Measurements from ENCODE around the gene ASIC1. TPM values are rescaled to one million over a fixed set of nuclear protein-coding genes. Genes with fewer than 3 reads are reported as not detected.

The ASIC1 gene
- total RNA-seq, 2 experiments from 2014 or later = 19.0 to 28.3 TPM

DNA sequence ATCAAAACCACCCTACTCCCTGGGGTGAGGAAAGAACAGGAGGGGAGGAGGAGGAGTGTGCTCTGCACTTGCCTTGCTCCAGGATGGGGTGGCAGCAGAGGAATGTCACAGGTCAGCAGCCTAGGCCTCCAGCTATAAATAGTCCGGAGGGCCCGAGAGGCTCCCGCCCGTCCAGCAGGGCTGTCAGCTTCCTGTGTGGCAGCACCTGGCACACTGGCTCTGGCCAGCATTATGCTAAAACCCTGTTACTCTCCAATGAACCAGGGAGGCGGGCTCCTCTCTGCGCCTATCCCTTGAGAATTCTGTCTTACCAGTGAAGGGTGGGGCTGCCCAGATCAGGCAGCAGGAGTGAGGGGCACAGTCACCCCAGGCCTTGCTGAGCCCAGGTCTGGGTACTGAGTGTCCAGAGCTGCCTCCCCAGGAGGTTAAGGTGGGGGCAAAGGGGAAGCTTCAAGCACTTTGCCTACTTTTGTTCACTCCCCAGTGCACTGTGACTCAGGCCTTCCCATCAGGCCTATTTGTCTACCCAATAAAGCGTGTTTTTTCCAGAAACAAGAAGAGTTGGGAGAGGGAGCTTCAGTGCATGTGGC is 53.5 kb downstream of the ASIC1 start:
- no peak for ATAC-seq
- Mint-ChIP-seq H3K36me3 (peaks cover 10% of the 10 kb centered on the region), H3K4me3 (peak overlapping the region; percentile 100), H3K9me3 (ENCODE audit: low read depth) (no peaks in the 10 kb centered on the region), H3K27me3 (no peaks in the 10 kb centered on the region), H3K4me1 (peaks cover 32% of the 10 kb centered on the region), H3K27ac (peak overlapping the region; percentile 99)
- DNase-seq = no peak
- CTCF ChIA-PET = interaction anchor here (0.9 to 6.1 kb wide), 49 partner anchors 9 to 874 kb away, joined by 3 to 58 read pairs (median 8); partner anchors contain the start of genes CERS5, GPD1, LARP4 and LIMA1

GRCh38 chr12:50111395-50111692 is 53.9 kb downstream of the ASIC1 start:
- CTCF ChIA-PET = interaction anchor here (0.7 to 6.1 kb wide), 59 partner anchors 10 to 1138 kb away, joined by 3 to 58 read pairs (median 6); partner anchors contain the start of genes CERS5, GPD1, LARP4 and LIMA1
- no peak for DNase-seq

DNA sequence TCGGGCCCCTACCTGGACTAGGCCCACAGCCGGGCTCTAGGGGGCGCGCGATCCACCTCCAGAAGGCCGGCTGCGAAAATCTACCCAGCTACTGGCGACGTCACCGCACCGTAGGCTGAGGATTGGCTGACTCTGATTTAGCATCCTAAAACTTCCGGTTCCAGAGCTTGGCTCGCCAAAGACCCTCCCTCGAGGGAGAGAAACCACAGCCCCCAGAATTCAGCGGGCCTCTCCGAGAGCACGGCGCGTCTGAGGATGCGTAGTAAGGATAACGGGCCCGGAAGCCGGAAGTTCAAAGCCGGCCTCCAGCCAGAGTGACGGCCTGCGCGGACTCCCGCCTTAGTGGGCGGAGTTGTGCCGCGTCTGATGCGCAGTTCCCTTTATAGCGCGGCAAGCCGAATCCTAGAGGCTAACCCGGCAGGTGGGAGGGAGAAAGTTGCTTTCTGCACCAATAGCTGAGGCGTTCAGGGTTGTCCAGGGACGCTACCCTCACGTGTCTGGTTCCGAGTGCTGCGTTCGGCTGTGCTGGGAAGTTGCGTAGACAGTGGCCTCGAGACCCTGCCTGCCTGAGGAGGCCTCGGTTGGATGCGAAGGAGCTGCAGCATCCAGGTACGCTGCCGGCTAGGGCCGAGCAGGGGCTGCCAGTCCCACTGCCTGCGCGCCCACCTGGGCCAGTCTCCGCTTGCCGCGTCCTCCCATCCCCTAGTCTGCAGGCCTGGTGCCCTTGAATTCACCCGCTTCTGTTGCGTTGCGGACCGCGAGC is 54.5 kb downstream of the ASIC1 start, which contains the start of gene COX14:
TSS of gene COX14 (plus strand) at position 544 of the 763 bp plus-strand sequence. CDS start 7,808 bp downstream, outside the sequence.
- H3K4me1 Mint-ChIP-seq = peaks cover 36% of the 10 kb centered on the region
- CTCF ChIA-PET = interaction anchor here (0.6 to 6.1 kb wide), 65 partner anchors 9 to 1138 kb away, joined by 3 to 58 read pairs (median 5); partner anchors contain the start of genes CERS5, GPD1, LARP4 and SMARCD1
- DNase-seq (peak; percentile 100), ATAC-seq (peak; percentile 90)
- no peaks in the 10 kb centered on the region for H3K9me3 Mint-ChIP-seq (ENCODE audit: low read depth)
- no peaks in the 10 kb centered on the region for H3K27me3 Mint-ChIP-seq
- H3K27ac Mint-ChIP-seq = peak within 1 kb of the TSS; percentile 99
- H3K4me3 Mint-ChIP-seq = peak within 1 kb of the TSS; percentile 100
- peaks cover 15% of the 10 kb centered on the region for H3K36me3 Mint-ChIP-seq

More at GRCh38 chr12:50111395-50111692, 53.9 kb downstream of the ASIC1 start:
- H3K9me3 Mint-ChIP-seq (ENCODE audit: low read depth) = no peaks in the 10 kb centered on the region
- H3K27me3 Mint-ChIP-seq = no peaks in the 10 kb centered on the region
- H3K4me3 Mint-ChIP-seq = peak overlapping the region; percentile 100
- H3K36me3 Mint-ChIP-seq = peaks cover 11% of the 10 kb centered on the region
- peak overlapping the region; percentile 99 for H3K27ac Mint-ChIP-seq
- peaks cover 34% of the 10 kb centered on the region for H3K4me1 Mint-ChIP-seq
- ATAC-seq = no peak

DNA sequence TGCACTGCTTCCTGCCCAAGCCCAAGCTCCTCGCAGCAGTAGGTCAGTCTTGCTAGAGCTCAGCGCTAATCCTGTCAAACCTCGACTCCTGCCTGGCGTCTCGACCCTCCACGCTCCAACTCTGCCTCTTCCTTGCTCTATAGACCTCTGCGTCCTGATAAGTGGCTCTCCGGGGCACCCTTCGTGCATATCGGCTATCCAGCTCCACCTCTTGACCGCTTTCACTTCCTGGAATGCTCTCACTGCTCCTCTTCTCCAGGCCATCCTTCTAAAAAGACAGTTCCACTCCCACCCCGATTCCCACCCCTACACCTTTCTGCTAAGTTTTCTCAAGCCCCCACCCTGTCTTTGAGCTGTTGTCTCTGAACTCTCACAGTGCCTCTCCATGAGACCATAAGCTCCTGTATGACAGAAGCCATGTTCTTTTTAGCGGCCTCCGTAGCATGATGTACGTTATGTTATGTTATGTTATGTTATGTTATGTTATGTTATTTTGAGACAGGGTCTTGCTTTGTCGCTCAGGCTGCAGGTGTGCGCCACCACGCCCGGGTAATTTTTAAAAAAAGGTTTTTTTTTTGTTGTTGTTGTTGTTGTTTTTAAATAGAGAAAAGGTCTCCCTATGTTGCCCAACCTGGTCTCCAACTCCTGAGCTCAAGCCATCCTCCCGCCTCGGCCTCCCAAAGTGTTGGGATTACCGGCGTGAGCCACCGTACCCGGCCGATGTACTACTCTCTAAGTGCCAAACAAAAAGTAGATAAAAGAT is 55.2 kb downstream of the ASIC1 start:
- peaks cover 19% of the 10 kb centered on the region for H3K36me3 Mint-ChIP-seq
- no peak for DNase-seq
- CTCF ChIA-PET = interaction anchor here (0.7 to 6.1 kb wide), 40 partner anchors 8 to 578 kb away, joined by 3 to 58 read pairs (median 8); partner anchors contain the start of genes CERS5, GPD1 and SMARCD1

GRCh38 chr12:50117057-50117622 is 59.7 kb downstream of the ASIC1 start:
- H3K4me3 Mint-ChIP-seq = no peak overlapping the region
- CTCF ChIA-PET = interaction anchor here (0.9 to 1.2 kb wide), 2 partner anchors 9 to 59 kb away, joined by 3 to 4 read pairs; no protein-coding TSS in a partner anchor
- no peaks in the 10 kb centered on the region for H3K27me3 Mint-ChIP-seq
- peaks cover 33% of the 10 kb centered on the region for H3K36me3 Mint-ChIP-seq
- no peak for DNase-seq
- ATAC-seq = no peak
- H3K27ac Mint-ChIP-seq = peak overlapping the region; percentile 30
- no peaks in the 10 kb centered on the region for H3K9me3 Mint-ChIP-seq (ENCODE audit: low read depth)
- peaks cover 22% of the 10 kb centered on the region for H3K4me1 Mint-ChIP-seq

More for the DNA sequence above, 55.2 kb downstream of the ASIC1 start:
- Mint-ChIP-seq H3K27ac (peak overlapping the region; percentile 99), H3K4me3 (peak overlapping the region; percentile 100), H3K4me1 (peaks cover 36% of the 10 kb centered on the region), H3K27me3 (no peaks in the 10 kb centered on the region), H3K9me3 (ENCODE audit: low read depth) (no peaks in the 10 kb centered on the region)
- no peak for ATAC-seq

DNA sequence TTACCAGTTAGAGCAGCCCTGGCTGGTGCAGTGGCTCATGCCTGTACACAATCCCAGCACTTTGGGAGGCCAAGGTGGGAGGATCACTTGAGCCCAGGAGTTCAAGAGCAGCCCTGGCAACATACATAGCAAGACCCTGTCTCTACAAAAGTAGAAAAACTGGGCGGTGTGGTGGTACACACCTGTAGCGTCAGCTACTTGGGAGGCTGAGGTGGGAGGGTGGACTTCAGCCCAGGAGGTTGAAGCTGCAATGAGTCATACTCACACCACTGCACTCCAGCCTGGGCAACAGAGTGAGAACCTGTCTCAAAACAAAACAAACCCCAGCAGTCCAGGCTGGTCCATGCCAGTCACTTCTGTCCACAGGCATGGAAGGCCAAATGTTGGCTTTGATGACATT is 62.0 kb downstream of the ASIC1 start:
- Mint-ChIP-seq H3K4me1 (peaks cover 13% of the 10 kb centered on the region), H3K4me3 (no peak overlapping the region), H3K27me3 (no peaks in the 10 kb centered on the region), H3K27ac (no peak overlapping the region), H3K36me3 (peaks cover 40% of the 10 kb centered on the region), H3K9me3 (ENCODE audit: low read depth) (no peaks in the 10 kb centered on the region)
- CTCF ChIA-PET = interaction anchor here (1.2 to 4.6 kb wide), 2 partner anchors 8 to 13 kb away, joined by 4 to 26 read pairs; partner anchors contain the start of gene COX14
- ATAC-seq (no peak), DNase-seq (no peak)

DNA sequence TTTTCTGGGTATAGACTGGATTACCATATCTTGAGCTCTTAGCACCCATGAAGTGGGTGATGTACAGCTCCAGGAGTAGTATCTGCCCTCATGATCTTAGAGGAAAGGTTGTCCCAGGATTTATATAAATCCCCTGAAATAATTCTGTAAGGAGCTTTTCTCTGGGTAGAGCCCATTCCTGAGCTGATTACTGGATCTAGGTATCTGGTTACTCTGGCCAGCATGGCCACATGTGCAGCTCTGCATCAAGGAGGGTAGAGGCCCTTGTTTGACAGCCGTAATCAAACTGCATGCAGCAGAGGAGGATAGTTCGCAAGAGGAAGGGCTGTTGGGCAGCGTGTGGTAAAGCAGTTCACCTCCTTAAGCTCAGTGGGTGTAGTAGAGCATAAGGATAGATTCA is 63.1 kb downstream of the ASIC1 start:
- peaks cover 36% of the 10 kb centered on the region for H3K36me3 Mint-ChIP-seq
- no peaks in the 10 kb centered on the region for H3K27me3 Mint-ChIP-seq
- H3K4me3 Mint-ChIP-seq = no peak overlapping the region
- DNase-seq (no peak), ATAC-seq (no peak)
- peaks cover 14% of the 10 kb centered on the region for H3K4me1 Mint-ChIP-seq
- H3K27ac Mint-ChIP-seq = no peak overlapping the region
- CTCF ChIA-PET = interaction anchor here (0.6 to 4.6 kb wide), 5 partner anchors 9 to 153 kb away, joined by 3 to 26 read pairs (median 3); partner anchors contain the start of gene COX14
- no peaks in the 10 kb centered on the region for H3K9me3 Mint-ChIP-seq (ENCODE audit: low read depth)

GRCh38 chr12:50120953-50121352 is 63.6 kb downstream of the ASIC1 start:
- Mint-ChIP-seq H3K4me1 (peaks cover 14% of the 10 kb centered on the region), H3K9me3 (ENCODE audit: low read depth) (no peaks in the 10 kb centered on the region), H3K27ac (no peak overlapping the region), H3K4me3 (no peak overlapping the region), H3K36me3 (peaks cover 32% of the 10 kb centered on the region), H3K27me3 (no peaks in the 10 kb centered on the region)
- DNase-seq (no peak), ATAC-seq (no peak)
- CTCF ChIA-PET = interaction anchor here (0.6 to 4.6 kb wide), 5 partner anchors 10 to 154 kb away, joined by 3 to 26 read pairs (median 3); partner anchors contain the start of gene COX14

- H3K9me3 Mint-ChIP-seq (ENCODE audit: low read depth) = no peaks in the 10 kb centered on the region
- H3K27ac Mint-ChIP-seq = peak overlapping the region; percentile 47
- CTCF ChIA-PET = interaction anchor here (0.5 to 4.6 kb wide), 3 partner anchors 11 to 154 kb away, joined by 3 to 26 read pairs (median 3); partner anchors contain the start of gene COX14
- no peak for DNase-seq
- peaks cover 29% of the 10 kb centered on the region for H3K36me3 Mint-ChIP-seq
- no peaks in the 10 kb centered on the region for H3K27me3 Mint-ChIP-seq
- peaks cover 13% of the 10 kb centered on the region for H3K4me1 Mint-ChIP-seq
- ATAC-seq = no peak
- no peak overlapping the region for H3K4me3 Mint-ChIP-seq
Observed at GRCh38 chr12:50121641-50122040, 64.2 kb downstream of the ASIC1 start.

- no peak overlapping the region for H3K4me3 Mint-ChIP-seq
- no peaks in the 10 kb centered on the region for H3K27me3 Mint-ChIP-seq
- ATAC-seq = no peak
- CTCF ChIA-PET = interaction anchor here (1.4 to 4.6 kb wide), 4 partner anchors 9 to 156 kb away, joined by 3 to 26 read pairs (median 5); partner anchors contain the start of gene COX14
- H3K36me3 Mint-ChIP-seq = peaks cover 30% of the 10 kb centered on the region
- H3K27ac Mint-ChIP-seq = no peak overlapping the region
- no peaks in the 10 kb centered on the region for H3K9me3 Mint-ChIP-seq (ENCODE audit: low read depth)
- no peak for DNase-seq
- peaks cover 21% of the 10 kb centered on the region for H3K4me1 Mint-ChIP-seq
Observed at GRCh38 chr12:50123203-50123602, 65.8 kb downstream of the ASIC1 start.

DNA sequence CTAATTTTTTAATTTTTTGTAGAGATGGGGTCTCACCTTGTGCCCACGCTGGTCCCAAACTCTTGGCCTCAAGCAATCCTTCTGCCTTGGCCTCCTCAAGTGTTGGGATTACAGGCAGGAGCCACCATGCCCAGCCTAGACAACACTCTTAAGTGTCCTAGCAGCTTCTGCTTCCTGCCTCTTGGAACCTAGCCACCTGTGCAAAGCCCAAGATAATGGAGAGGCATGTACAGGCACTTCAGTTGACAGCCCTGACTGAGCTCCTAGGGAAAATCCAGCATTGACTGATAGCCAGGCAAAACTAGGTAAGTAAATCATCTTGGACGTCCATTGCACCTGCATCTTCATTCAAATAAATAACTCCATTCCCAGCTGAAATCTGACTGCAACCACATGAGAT is 70.2 kb downstream of the ASIC1 start:
- peaks cover 25% of the 10 kb centered on the region for H3K4me1 Mint-ChIP-seq
- H3K27me3 Mint-ChIP-seq = no peaks in the 10 kb centered on the region
- CTCF ChIA-PET = interaction anchor here (0.5 to 4.4 kb wide), 3 partner anchors 16 to 186 kb away, joined by 3 to 25 read pairs (median 8); partner anchors contain the start of gene COX14
- DNase-seq (no peak), ATAC-seq (no peak)
- H3K4me3 Mint-ChIP-seq = no peak overlapping the region
- no peak overlapping the region for H3K27ac Mint-ChIP-seq
- no peaks in the 10 kb centered on the region for H3K9me3 Mint-ChIP-seq (ENCODE audit: low read depth)
- peaks cover 37% of the 10 kb centered on the region for H3K36me3 Mint-ChIP-seq

- Mint-ChIP-seq H3K4me3 (no peak overlapping the region), H3K27me3 (no peaks in the 10 kb centered on the region), H3K36me3 (peaks cover 39% of the 10 kb centered on the region), H3K27ac (no peak overlapping the region), H3K9me3 (ENCODE audit: low read depth) (no peaks in the 10 kb centered on the region), H3K4me1 (peaks cover 25% of the 10 kb centered on the region)
- CTCF ChIA-PET = interaction anchor here (0.7 to 2.0 kb wide), 3 partner anchors 18 to 457 kb away, joined by 3 to 6 read pairs (median 4); partner anchors contain the start of gene COX14
- DNase-seq (no peak), ATAC-seq (no peak)
Observed at GRCh38 chr12:50129290-50129689, 71.9 kb downstream of the ASIC1 start.
